ENCODE data around the gene FANCM. TPM values are rescaled to one million over a fixed set of nuclear protein-coding genes. Genes with fewer than 3 reads are reported as not detected.

FANCM gene
- total and polyA plus RNA-seq, 2 donors (not counting 3 experiments of a cell fraction or from before 2014, with no cell fraction given) = 2.2 to 13.7 TPM

- Histone ChIP-seq H4K20me1 (replicated peaks; ENCODE audit: control insufficient read depth, extremely low read depth, insufficient read depth, low read length) (no peaks in the 10 kb centered on the region), H3K9ac (replicated peaks; ENCODE audit: extremely low read depth, insufficient read depth, low read length) (no peak overlapping the region), H3K4me1 (ENCODE audit: control insufficient read depth, extremely low read depth, insufficient read depth, low read length) (peaks cover 13% of the 10 kb centered on the region), H3K36me3 (ENCODE audit: control insufficient read depth in 2 of 2, extremely low read depth in 1 of 2, insufficient read depth in 2 of 2, low read length in 2 of 2) (no peaks in the 10 kb centered on the region), H3K27ac (ENCODE audit: insufficient read depth, low read depth, low read length) (no peak overlapping the region), H3K4me2 (ENCODE audit: insufficient read depth, low read length) (no peak overlapping the region), H3K4me3 (replicated peaks in 1 of 3; ENCODE audit: insufficient read depth in 1 of 3, low read depth in 1 of 3, low read length in 3 of 3) (no peak overlapping the region), H3K27me3 (ENCODE audit: control insufficient read depth in 2 of 2, insufficient read depth in 2 of 2, low read length in 2 of 2) (no peaks in the 10 kb centered on the region), H2AFZ (ENCODE audit: low read depth, low read length) (no peak overlapping the region), H3K9me1 (replicated peaks; ENCODE audit: control insufficient read depth, extremely low read depth, insufficient read depth, low read length) (no peaks in the 10 kb centered on the region), H3K79me2 (ENCODE audit: control insufficient read depth, insufficient read depth, low read length) (peaks cover 100% of the 10 kb centered on the region), H3K9me3 (replicated peaks; ENCODE audit: control insufficient read depth, insufficient read depth, low read length) (no peaks in the 10 kb centered on the region)
- CTCF ChIA-PET = interaction anchor here (0.7 kb wide), 1 partner anchor 43 kb away, joined by 3 read pairs; no protein-coding TSS in a partner anchor
- no peak for DNase-seq (ENCODE audit: low read depth, low spot score)
- POLR2A ChIA-PET = no interaction called here
- no peak for FAIRE-seq
- no TSS peak for BruUV-seq (replicated peaks)
- intact Hi-C loops (cut with micrococcal nuclease) = no loop called here
- dilution Hi-C loops (cut with MboI; ENCODE audit: extremely low pct_ligation_motif_present, low sequenced_read_pairs) = no loop called here
- TF ChIP-seq POLR2A (IDR thresholded peaks at IDR 0.05; ENCODE audit: low read depth, low read length) = no peak
Measured at GRCh38 chr14:45247427-45247826, 111.7 kb downstream of the FANCM start.

GRCh38 chr14:45249856-45250575 is 114.3 kb downstream of the FANCM start:
- BruUV-seq (replicated peaks) = no TSS peak
- Histone ChIP-seq H3K27me3 (ENCODE audit: control insufficient read depth in 2 of 2, insufficient read depth in 2 of 2, low read length in 2 of 2) (no peaks in the 10 kb centered on the region), H3K27ac (ENCODE audit: insufficient read depth, low read depth, low read length) (no peak overlapping the region), H3K4me3 (replicated peaks in 1 of 3; ENCODE audit: insufficient read depth in 1 of 3, low read depth in 1 of 3, low read length in 3 of 3) (peak overlapping the region in 1 of 3 experiments; percentile 13), H3K36me3 (ENCODE audit: control insufficient read depth in 2 of 2, extremely low read depth in 1 of 2, insufficient read depth in 2 of 2, low read length in 2 of 2) (no peaks in the 10 kb centered on the region), H3K79me2 (ENCODE audit: control insufficient read depth, insufficient read depth, low read length) (peaks cover 79% of the 10 kb centered on the region), H4K20me1 (replicated peaks; ENCODE audit: control insufficient read depth, extremely low read depth, insufficient read depth, low read length) (no peaks in the 10 kb centered on the region), H3K9me1 (replicated peaks; ENCODE audit: control insufficient read depth, extremely low read depth, insufficient read depth, low read length) (no peaks in the 10 kb centered on the region), H3K9me3 (replicated peaks; ENCODE audit: control insufficient read depth, insufficient read depth, low read length) (no peaks in the 10 kb centered on the region), H3K4me1 (ENCODE audit: control insufficient read depth, extremely low read depth, insufficient read depth, low read length) (peaks cover 15% of the 10 kb centered on the region), H3K9ac (replicated peaks; ENCODE audit: extremely low read depth, insufficient read depth, low read length) (no peak overlapping the region), H2AFZ (ENCODE audit: low read depth, low read length) (no peak overlapping the region), H3K4me2 (ENCODE audit: insufficient read depth, low read length) (peak overlapping the region; percentile 56)
- TF ChIP-seq POLR2AphosphoS5 (IDR thresholded peaks at IDR 0.05; ENCODE audit: insufficient read depth, low read depth, low read length) = no peak
- TF ChIP-seq POLR2A (IDR thresholded peaks at IDR 0.05; ENCODE audit: low read depth, low read length) = no peak
- TF ChIP-seq MYC (IDR thresholded peaks at IDR 0.05; ENCODE audit: low read depth, low read length) = no peak
- no peak for TF ChIP-seq GATA2 (IDR thresholded peaks at IDR 0.05; ENCODE audit: insufficient read depth, insufficient read length, low read depth, low read length)
- no peak for TF ChIP-seq FOS (IDR thresholded peaks at IDR 0.05; ENCODE audit: borderline replicate concordance, insufficient read depth, low read length)
- TF ChIP-seq CTCF (IDR thresholded peaks at IDR 0.05; ENCODE audit: extremely low read depth in 1 of 2, insufficient read depth in 1 of 2, low read depth in 1 of 2, low read length in 2 of 2) = no peak
- TF ChIP-seq MAX (IDR thresholded peaks at IDR 0.05; ENCODE audit: insufficient read depth, insufficient read length) = no peak
- no peak for TF ChIP-seq EZH2 (IDR thresholded peaks at IDR 0.05; ENCODE audit: borderline replicate concordance, low read depth, low read length, severe bottlenecking)
- no peak for TF ChIP-seq JUN (IDR thresholded peaks at IDR 0.05; ENCODE audit: borderline replicate concordance, insufficient read depth, insufficient read length, low read depth)
- no peak for FAIRE-seq
- intact Hi-C loops (cut with micrococcal nuclease) (loop anchor here (5.0 kb wide), 2 partner anchors 68 to 338 kb away; no protein-coding TSS in a partner anchor), dilution Hi-C loops (cut with MboI; ENCODE audit: extremely low pct_ligation_motif_present, low sequenced_read_pairs) (no loop called here)
- CTCF ChIA-PET = interaction anchor here (0.7 to 1.3 kb wide), 3 partner anchors 19 to 217 kb away, joined by 3 to 4 read pairs (median 4); no protein-coding TSS in a partner anchor
- POLR2A ChIA-PET = no interaction called here
- peak; percentile 75 for DNase-seq (ENCODE audit: low read depth, low spot score)
